NCI-H460 (cell line): ENCODE results near the gene MAN1C1. TPM values are rescaled to one million over a fixed set of nuclear protein-coding genes. Genes with fewer than 3 reads are reported as not detected.
A peak's percentile ranks its signal among the peaks of the same experiment; 100 is the strongest.
"Not testable (repeated sequence)": the region's sequence is repeated elsewhere in the genome, so short reads cannot be mapped to it uniquely, and the experiment has no call there.

Experiments used
- DNase-seq: peaks from one replicate; pipeline ENCODE4 v3.0.0-alpha.2; 2016; ENCODE audit warnings: low read depth; ENCODE audit errors: extremely low read depth
- total RNA-seq: library from RNA; depleted of rRNA; stranded (reverse); fragments of >200 nt; shearing (Covaris generic); gene quantifications from 2 replicates; pipeline ENCODE4 v1.2.3, GENCODE V29; 2014

The MAN1C1 gene
- total RNA-seq, 1 experiment from 2014 or later, result 0.10 TPM

- no peak for DNase-seq
These were observed 34.8 kb upstream of the MAN1C1 start for GRCh38 chr1:25581764-25582163.

- DNase-seq, result no peak
These were observed 32.8 kb upstream of the MAN1C1 start for GRCh38 chr1:25583519-25584370.

GRCh38 chr1:25586181-25586588, 30.4 kb upstream of the MAN1C1 start:
- no peak for DNase-seq

- DNase-seq, result no peak
These were observed 29.3 kb upstream of the MAN1C1 start for GRCh38 chr1:25587290-25587689.

GRCh38 chr1:25588224-25588623, 28.4 kb upstream of the MAN1C1 start:
- DNase-seq, result not testable (repeated sequence)

GRCh38 chr1:25588786-25589185, 27.8 kb upstream of the MAN1C1 start:
- not testable (repeated sequence) for DNase-seq

- no peak for DNase-seq
These were observed 26.3 kb upstream of the MAN1C1 start for GRCh38 chr1:25590096-25590824.

- no peak for DNase-seq
These were observed 22.7 kb upstream of the MAN1C1 start for GRCh38 chr1:25593861-25594260.

- DNase-seq, result no peak
These were observed 21.6 kb upstream of the MAN1C1 start for GRCh38 chr1:25594971-25595370.

GRCh38 chr1:25596641-25597040, 19.9 kb upstream of the MAN1C1 start:
- not testable (repeated sequence) for DNase-seq

GRCh38 chr1:25598879-25599278, 17.7 kb upstream of the MAN1C1 start:
- DNase-seq, result no peak

- no peak for DNase-seq
These were observed 16.5 kb upstream of the MAN1C1 start for GRCh38 chr1:25599969-25600610.

GRCh38 chr1:25600971-25601699, 15.5 kb upstream of the MAN1C1 start:
- DNase-seq, result not testable (repeated sequence)

GRCh38 chr1:25603779-25604538, 12.6 kb upstream of the MAN1C1 start:
- DNase-seq, result not testable (repeated sequence)

- no peak for DNase-seq
These were observed 9.5 kb upstream of the MAN1C1 start for GRCh38 chr1:25607123-25607522.

GRCh38 chr1:25608488-25609178, 8.0 kb upstream of the MAN1C1 start:
- peak; percentile 61 for DNase-seq

- DNase-seq, result no peak
These were observed 6.7 kb upstream of the MAN1C1 start for GRCh38 chr1:25609921-25610320.

- DNase-seq, result no peak
These were observed 5.6 kb upstream of the MAN1C1 start for GRCh38 chr1:25610822-25611630.
